ENCODE results near the gene THUMPD1.
"Not testable (repeated sequence)": the region's sequence is repeated elsewhere in the genome, so short reads cannot be mapped to it uniquely, and the experiment has no call there.

The THUMPD1 gene

DNA sequence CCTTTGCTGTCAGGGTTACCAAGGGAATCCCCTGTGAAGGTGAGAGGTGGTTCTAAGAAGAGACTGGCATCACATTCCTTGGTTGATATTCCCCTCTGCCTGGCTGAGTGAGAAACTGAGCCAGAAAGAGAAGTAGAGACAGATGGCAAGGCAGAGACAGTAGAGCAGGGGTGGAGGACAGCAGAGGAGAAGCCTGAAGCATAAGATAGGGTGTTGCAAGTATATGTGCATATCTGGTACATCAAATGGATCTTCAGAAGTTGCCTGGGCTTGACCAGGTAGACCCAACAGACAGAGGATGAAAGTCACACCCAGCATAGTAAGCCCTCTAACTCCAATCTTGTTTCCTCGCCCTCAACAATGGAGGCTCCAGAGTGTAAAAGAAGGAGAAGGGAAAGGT is 7.9 kb upstream of the THUMPD1 start:
- no peak for DNase-seq (ENCODE audit: low read depth)

DNA sequence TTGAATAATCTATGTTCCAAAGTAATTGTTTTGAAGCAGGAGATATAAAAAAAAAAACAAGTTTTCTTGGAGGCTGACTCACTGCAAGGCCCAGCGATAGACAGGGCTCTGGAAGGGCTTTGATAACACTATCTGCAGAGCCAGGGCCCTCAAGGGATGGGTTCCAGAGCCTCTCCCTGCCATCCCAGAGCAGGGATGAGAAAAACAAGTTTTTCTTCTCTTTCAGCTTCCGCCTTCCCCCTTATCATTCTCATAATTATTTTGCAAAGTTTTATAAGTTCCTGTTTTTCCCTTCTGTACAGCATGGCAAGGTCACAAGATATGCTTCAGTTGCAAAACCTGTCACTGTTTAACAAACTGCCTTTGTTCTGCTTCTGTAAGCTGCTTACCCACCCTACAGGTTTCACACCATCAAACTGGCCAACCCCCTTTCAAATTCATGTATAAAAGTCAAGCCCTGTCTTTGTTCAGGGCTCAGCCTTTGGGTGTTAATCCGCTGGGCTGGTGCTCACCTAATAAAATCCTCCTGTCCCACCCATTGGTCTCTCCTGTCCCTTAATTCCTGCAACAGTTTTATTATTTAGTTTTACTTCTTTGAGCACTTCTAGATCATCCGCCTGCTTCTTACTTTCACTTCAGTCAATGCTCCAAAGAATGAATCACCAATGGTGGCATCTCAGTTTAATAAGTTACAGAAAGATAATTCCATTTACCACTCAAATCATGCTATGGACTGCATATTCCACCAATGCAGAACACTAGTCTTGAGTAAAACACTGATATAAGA is 5.6 kb upstream of the THUMPD1 start:
- no peak for DNase-seq (ENCODE audit: low read depth)

DNA sequence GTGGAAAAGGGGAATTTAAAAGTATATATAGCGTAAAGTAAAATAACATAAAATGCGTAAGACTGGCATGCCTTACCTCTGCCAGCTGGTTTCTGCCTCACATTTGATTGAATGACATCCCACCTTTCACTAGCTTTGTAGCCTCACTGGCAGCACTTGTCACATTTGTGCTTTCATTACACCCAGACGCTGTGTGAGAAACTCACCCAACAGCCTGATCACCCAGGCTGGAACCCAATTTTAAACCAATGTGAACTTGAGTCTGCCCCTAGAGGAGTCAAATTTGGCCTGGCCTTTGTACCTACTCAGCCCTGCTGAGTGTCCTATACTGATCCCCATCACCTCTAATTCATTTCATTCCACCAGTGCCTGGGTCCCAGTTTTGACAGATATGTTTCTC is 4.8 kb upstream of the THUMPD1 start:
- no peak for DNase-seq (ENCODE audit: low read depth)

DNA sequence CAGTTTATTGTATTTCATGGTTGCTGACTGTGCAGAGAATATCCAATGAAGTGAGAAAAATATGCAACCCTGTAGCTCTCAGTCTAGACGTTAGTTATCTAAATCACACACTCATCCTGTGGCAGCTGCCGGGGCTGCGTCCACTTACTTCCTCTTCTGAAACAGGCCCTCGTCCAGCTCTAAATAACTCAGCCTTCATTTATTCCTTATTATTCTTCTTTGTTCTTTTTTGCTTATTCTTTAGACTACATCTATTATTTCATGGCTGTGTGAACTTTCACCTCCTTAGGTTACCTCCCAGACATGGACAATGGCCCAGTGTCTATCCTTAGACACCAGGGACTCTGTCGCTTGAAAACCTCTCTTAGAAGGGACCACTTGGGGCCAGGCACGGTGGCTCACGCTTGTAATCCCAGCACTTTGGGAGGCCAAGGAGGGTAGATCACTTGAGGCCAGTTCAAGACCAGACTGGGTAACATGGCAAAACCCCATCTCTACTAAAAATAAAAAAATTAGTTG is 3.4 kb upstream of the THUMPD1 start:
- DNase-seq (ENCODE audit: low read depth): no peak

DNA sequence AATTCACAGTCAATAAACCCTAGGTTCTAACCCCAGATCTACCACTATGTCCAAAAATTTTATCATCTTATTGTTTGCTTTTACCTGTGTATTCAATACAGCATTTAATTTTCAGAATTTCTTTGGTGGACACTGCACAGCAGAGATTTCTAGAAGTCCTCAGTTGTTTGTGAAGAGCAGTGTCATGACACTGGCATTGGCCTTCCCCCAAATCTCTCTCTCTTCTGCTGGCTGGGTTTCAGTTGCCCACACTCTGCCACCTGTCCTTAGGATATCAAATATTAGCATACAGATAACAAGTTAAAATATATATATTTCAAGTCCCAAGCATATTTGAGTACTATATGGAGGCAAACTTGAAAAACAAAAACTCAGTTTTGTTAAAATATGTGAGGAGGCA is 2.0 kb upstream of the THUMPD1 start:
- no peak for DNase-seq (ENCODE audit: low read depth)

DNA sequence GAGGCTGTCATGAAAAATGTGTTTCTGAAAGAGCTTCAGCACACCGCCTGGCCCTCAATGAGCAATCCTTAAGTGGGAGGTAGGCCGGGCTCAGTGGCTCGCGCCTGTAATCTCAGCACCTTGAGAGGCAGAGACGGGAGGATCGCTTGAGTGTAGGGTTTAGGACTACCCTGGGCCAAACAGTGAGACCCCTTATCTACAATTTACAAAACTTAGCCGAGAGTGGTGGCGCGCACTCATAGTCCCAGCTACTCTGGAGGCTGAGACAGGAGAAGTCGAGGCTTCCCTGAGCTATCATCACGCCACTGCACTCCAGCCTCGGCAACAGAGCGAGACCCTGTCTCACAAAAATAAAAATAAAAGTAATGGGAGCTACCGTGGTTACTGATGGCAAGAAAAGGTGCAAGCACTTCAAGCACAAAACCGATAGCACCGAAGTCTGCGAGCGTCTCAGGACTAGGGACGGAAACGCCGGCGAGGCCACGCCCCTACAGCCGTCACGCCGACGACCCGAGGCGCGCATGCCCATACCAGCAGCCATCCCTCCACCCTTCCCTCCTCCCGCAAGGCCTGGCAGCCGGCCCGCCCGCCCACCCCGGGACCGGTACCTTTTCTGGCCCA is 607 bp downstream of the THUMPD1 start:
- peak; percentile 77 for DNase-seq (ENCODE audit: low read depth)

DNA sequence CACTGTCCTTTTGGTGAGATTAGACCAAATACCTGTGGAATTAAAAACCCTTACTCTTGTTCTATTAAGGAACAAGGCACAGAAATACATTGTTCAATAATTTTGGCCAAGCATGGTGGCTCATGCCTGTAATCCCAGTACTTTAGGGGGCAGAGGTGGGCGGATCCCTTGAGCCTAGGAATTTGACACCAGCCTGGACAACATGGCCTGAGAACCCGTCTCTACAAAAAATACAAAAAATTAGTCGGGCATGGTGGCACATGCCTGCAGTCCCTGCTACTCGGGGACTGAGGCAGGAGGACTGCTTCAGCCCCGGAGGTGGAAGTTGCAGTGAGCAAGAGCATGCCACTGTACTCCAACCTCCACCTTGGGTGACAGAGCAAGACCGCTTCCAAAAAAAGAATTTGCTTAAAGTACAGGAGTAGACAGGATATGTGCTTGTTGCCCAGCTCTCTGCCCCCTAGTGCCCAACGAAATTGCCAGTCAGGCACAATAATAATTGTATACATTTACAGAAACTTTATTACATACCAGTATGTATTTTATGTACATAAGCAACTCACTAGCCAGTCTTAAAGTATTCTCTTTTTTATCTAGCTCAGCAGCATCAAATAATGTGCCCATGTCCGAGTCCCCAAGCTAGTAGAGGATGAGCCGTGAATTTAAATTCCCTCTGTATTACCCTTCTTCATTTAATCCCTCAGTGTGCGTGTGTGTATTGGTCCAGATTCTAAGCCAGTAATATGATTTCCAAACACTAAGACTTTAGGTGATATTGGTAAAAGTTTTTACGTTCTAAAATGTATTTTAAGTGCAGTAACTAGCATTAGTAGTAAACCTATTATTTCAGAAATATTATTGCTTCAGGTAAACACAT is 1.4 kb downstream of the THUMPD1 start:
- no peak for DNase-seq (ENCODE audit: low read depth)

DNA sequence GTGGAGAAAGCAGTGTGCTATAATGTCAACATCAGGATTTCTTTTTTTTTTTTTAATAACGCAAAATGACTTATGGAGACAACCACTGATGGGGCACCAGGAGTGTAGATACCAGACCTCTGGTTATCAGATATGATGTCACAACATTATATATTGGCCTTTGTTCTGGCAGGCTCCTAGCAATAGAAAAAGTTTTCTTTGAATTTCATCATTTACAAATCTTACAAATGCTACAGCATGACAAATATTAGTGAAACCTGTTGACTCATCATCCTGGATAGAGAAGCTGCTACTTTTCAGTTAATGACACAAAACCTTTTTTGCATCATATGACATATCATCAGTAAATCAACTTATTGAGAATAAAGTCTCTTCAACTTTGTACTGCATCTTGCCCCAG is 6.1 kb downstream of the THUMPD1 start:
- DNase-seq (ENCODE audit: low read depth): no peak

DNA sequence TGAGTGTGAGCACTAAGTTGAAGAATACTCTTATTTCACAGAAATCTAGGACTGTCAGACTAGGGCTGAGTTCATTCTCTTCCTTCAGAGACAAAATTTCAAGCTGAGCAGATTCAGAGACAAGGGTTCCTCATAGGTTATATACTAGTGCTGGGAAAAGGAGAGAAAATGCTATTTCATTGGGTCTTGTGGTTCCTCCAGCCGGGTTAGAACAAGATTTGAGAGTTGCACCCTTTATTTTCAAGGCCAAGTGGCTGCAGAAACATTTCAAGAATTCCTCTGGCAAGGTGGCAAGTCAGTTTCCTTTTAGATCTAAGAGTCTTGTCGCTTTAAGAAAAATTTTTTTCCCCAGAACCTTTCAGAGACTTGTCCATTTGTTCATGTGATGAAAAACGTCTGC is 6.8 kb downstream of the THUMPD1 start:
- DNase-seq (ENCODE audit: low read depth): no peak

DNA sequence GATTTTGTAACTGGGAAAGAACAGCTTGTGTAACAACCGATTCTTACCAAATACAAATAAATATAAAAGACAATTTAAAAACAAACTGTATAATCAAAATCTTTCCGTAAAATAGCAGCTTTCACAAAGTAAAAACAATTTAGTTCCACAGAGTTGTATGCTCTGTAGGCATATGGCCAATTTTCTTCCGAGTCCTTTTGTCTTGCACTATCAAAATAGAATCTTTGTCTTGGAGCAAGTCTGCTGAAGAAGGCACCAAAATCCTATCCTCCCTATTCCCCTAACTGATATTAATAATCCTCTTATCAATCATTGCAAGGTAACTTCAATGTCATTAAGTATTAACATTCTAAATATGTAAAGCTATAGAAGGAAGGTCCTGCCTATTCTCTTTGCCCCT is 7.6 kb downstream of the THUMPD1 start:
- no peak for DNase-seq (ENCODE audit: low read depth)

DNA sequence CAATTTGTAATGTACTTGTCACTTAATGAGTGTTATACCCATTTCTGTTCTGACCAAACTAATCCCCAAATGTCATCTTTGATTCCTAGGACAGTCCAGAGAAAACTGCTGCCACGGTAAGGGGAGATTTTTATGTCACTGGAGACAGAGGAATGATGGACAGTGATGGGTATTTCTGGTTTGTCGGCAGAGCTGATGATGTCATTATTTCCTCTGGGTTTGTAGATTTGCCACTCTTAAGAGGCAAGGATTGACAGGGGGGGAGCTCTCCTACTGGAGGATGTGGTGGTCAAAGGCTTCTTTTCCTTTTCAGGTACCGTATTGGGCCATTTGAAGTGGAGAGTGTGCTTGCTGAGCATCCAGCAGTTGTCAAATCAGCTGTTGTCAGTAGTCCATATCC is 12.5 kb downstream of the THUMPD1 start:
- DNase-seq (ENCODE audit: low read depth): no peak

DNA sequence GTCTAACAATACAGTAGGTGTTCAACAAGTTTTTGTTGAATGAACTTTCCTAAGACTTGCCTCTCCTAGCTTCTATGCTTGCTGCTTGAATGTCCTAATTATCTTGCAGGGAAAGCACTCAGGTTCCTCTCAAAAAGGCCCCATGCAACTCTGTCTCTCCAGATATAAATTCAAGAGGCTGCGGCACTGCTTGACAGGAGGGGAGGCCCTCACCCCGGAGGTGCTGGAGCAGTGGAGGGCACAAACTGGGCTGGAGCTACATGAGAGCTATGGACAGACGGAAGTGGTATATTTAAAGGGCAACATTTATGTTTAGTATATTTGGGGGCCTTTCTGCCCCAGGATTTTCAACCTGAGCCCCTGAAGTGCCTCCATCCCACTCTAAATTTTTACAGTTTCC is 14.4 kb downstream of the THUMPD1 start:
- DNase-seq (ENCODE audit: low read depth): no peak

DNA sequence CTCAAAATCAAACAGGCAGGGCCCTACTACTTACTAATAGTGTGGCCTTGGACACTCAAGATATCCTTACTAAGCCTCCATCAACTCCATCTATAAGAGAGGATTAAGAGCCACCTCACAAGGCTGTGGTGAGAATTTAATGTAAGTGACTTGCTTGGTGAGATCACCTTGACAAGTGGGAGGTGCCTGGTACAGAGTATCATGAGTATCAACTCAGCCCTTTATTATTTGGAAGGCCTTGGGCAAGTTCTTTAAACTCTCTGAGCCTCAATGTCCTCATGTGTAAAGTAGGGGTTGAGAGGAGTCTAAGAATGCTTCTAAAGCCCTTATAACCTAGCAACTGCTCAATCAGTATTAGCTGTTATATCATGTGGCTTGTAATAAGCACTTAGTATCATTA is 15.0 kb downstream of the THUMPD1 start:
- DNase-seq (ENCODE audit: low read depth): no peak

DNA sequence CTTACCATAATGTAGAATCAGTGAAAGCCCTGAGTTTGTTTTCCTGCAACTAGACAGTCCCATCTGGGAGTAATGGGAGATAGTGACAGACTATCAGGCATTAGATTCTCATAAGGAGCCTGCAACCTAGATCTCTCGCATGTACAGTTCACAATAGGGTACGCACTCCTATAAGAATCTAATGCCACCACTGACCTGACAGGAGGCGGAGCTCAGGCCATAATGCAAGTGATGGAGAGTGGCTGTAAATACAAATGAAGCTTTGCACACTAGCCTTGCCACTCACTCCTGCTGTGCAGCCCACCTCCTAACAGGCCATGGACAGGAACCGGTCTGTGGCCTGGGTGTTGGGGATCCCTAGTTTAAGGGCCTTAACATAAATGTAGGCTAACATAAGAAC is 21.4 kb downstream of the THUMPD1 start:
- no peak for DNase-seq (ENCODE audit: low read depth)

DNA sequence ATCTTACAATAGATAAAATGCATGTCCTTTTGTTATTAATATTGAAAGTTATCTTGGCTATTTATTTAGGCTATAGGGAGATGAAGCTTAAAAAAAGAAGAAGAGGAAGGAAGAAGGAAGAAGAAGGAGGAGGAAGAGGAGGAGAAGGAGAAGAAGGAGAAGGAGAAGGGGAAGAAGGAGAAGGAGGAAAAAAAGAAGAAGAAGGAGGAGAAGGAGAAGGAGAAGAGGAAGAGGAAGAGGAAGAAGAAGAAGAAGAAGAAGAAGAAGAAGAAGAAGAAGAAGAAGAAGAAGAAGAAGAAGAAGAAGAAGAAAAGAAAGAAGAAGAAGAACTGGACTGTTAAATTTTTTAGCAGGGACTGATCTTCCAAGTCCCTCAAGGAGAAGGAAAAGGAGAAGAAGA is 23.9 kb downstream of the THUMPD1 start:
- not testable (repeated sequence) for DNase-seq (ENCODE audit: low read depth)

DNA sequence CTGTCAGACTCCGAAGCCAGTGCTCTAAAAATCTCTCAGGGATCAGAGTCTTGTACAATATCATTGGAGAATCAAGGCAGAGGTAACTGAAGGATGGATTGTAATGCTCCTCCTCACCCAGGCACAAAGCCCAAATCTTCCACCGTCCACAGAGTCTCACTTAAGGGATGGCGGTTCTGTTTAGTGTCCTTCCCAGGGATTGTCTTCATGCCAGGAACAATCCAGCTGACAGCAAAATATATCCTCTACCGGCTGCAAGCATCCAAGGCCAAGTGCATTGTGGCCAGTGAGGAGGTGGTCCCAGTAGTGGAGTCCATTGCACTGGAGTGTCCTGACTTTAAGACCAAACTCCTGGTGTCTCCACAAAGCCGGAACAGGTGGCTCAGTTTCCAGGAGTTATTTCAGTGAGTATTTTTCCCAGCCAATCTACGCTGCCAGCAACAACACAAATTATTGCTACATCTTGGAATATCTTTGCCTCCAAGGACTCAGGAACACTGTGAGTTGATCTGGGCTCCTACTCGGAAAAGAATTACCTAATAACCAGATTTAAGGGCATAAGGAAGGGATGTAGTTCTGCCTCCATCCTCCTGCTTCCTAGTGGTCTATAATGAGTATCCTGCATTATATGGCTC is 30.2 kb downstream of the THUMPD1 start:
- no peak for DNase-seq (ENCODE audit: low read depth)

DNA sequence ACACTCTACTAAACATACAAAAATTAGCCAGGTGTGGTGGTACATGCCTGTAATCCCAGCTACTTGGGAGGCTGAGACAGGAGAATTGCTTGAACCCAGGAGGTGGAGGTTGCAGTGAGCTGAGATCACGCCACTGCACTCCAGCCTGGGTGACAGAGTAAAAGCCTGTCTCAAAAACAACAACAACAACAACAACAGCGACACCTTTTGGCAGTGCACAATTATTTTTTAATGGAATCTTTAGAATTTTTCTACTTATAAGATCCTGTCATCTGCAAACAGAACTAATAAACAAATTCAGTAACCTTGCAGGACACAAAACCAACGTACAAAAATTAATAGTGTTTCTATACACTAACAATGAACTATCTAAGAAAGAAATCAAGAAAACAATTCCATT is 33.5 kb downstream of the THUMPD1 start:
- DNase-seq (ENCODE audit: low read depth): not testable (repeated sequence)

DNA sequence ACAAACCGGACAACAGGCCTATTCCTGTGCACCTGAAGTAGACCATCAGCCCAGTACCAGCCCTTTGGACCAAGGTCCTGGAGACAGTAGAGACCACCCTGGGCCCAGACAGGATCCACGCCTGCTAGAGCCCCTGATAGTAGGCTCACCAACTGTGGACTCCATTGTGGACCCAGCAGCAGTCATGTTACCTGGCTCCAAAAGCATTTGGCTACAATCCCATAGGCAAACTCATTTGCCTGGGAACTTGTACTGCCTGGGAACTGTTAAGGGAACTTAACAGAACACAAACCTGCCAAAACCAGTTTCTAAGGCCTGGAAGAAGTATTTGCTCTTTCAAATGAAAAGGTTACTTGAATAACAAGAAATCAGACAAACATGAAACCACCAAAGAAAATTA is 34.2 kb downstream of the THUMPD1 start:
- DNase-seq (ENCODE audit: low read depth): no peak

DNA sequence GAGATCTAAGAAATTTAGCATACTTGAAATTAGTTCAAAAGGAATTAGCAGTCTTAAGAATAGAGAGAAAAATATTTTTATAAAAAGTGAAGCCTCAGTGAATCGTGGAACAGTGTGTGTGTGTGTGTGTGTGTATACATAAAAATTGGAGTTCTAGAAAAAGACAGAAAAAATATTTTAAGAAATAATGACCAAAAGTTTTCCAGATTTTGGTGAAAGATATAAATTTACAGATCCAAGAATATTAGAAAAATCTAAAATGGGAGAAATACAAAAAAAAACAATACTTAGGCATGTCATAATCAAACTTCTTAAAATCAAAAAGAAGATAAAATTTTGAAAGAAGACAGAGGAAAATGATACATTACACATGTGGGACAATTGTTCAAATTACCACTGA is 35.6 kb downstream of the THUMPD1 start:
- not testable (repeated sequence) for DNase-seq (ENCODE audit: low read depth)

DNA sequence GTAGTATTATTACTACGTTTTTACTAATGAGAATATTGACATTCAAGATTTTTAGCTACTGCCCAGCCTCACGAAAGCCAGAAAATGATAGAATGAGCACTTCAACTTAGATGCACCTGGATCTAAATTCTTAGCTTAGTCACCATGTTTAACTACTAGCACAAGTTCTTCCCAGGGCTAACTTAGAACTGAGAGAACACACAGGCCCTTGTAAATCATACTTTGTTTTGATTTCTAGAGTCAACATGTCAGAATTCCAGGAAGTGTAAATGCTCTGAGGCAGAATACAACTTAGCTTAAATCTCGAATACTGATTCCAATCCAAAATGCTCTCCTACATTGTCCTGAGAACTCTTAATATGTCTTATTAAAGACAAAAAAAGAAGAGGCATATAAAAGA is 37.3 kb downstream of the THUMPD1 start:
- DNase-seq (ENCODE audit: low read depth): no peak

DNA sequence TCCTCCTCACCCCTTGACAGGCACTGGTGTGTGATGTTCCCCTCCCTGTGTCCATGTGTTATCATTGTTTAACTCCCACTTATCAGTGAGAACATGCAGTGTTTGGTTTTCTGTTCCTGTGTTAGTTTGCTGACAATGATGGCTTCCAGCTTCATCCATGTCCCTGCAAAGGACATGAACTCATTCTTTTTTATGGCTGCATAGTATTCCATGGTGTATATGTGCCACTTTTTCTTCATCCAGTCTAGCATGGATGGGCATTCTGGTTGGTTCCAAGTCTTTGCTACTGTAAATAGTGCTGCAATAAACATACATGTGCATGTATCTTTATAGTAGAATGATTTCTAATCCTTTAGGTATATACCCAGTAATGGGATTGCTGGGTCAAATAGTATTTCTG is 39.9 kb downstream of the THUMPD1 start:
- not testable (repeated sequence) for DNase-seq (ENCODE audit: low read depth)

DNA sequence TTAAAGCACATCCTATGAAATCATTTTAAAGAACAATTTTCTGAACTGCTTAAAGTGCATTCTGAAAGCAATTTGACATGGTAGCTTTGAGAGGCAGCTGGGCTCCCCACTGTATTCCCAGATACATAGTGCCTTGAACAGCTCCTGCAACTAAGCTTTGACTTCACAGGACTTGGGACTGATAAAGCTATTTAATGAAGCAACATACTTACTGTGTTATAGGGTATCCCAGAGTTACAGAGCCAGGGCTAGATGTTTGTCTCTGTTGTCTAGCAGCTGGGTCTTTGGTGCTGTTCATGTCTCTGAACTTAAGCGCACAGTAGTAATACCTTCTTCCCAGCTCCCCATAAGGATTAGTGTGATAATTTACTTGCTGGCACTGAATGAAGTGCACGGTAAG is 45.0 kb downstream of the THUMPD1 start:
- DNase-seq (ENCODE audit: low read depth): no peak
